ENCODE data around the gene RBPMS2. TPM values are rescaled to one million over a fixed set of nuclear protein-coding genes. Genes with fewer than 3 reads are reported as not detected.

RBPMS2 gene
- total RNA-seq, 4 donors from 2014 or later, result 0.15 to 1.8 (median 1.1) TPM; not detected in 1

- no peak overlapping the region for H3K4me3 ChIP-seq (ENCODE audit: low read depth, poor library complexity, severe bottlenecking)
- intact Hi-C loops (cut with DNase I; ENCODE audit: low total_unique reads), result no loop called here
- DNase-seq (ENCODE audit: low spot score in 2 of 2), result no peak
- TF ChIP-seq CTCF (IDR thresholded peaks at IDR 0.05), result no peak
- TF ChIP-seq POLR2A (IDR thresholded peaks at IDR 0.05), result no peak
- 87 to 89% methylated on average over 3 of the region's 3 CpGs for WGBS, 2 donors
These were observed 55.2 kb downstream of the RBPMS2 start for GRCh38 chr15:64720188-64720587.

GRCh38 chr15:64717735-64718495 is 57.5 kb downstream of the RBPMS2 start:
- no peak for DNase-seq (ENCODE audit: low spot score in 2 of 2)
- H3K4me3 ChIP-seq (ENCODE audit: low read depth, poor library complexity, severe bottlenecking), result no peak overlapping the region
- TF ChIP-seq CTCF (IDR thresholded peaks at IDR 0.05), result no peak
- no peak for TF ChIP-seq POLR2A (IDR thresholded peaks at IDR 0.05)
- intact Hi-C loops (cut with DNase I; ENCODE audit: low total_unique reads), result no loop called here
- 58 to 65% methylated on average over 18 of the region's 18 CpGs for WGBS, 2 donors

- intact Hi-C loops (cut with DNase I; ENCODE audit: low total_unique reads), result no loop called here
- WGBS, 2 donors, result 86 to 92% methylated on average over 7 of the region's 7 CpGs
- no peak for TF ChIP-seq POLR2A (IDR thresholded peaks at IDR 0.05)
- no peak for TF ChIP-seq CTCF (IDR thresholded peaks at IDR 0.05)
- no peak for DNase-seq (ENCODE audit: low spot score in 2 of 2)
- H3K4me3 ChIP-seq (ENCODE audit: low read depth, poor library complexity, severe bottlenecking), result no peak overlapping the region
These were observed 58.3 kb downstream of the RBPMS2 start for GRCh38 chr15:64717130-64717529.

- TF ChIP-seq CTCF (IDR thresholded peaks at IDR 0.05) (no peak), POLR2A (IDR thresholded peaks at IDR 0.05) (no peak)
- DNase-seq (ENCODE audit: low spot score in 2 of 2), result no peak
- intact Hi-C loops (cut with DNase I; ENCODE audit: low total_unique reads), result no loop called here
- WGBS, 2 donors, result 83 to 90% methylated on average over 2 of the region's 2 CpGs
- H3K4me3 ChIP-seq (ENCODE audit: low read depth, poor library complexity, severe bottlenecking), result no peak overlapping the region
These were observed 58.9 kb downstream of the RBPMS2 start for GRCh38 chr15:64716452-64716851.

- TF ChIP-seq CTCF (IDR thresholded peaks at IDR 0.05) (no peak), POLR2A (IDR thresholded peaks at IDR 0.05) (no peak)
- no peak for DNase-seq (ENCODE audit: low spot score in 2 of 2)
- H3K4me3 ChIP-seq (ENCODE audit: low read depth, poor library complexity, severe bottlenecking), result no peak overlapping the region
- 87 to 88% methylated on average over 6 of the region's 6 CpGs for WGBS, 2 donors
- intact Hi-C loops (cut with DNase I; ENCODE audit: low total_unique reads), result no loop called here
These were observed 61.8 kb downstream of the RBPMS2 start for GRCh38 chr15:64713592-64713991.

GRCh38 chr15:64712353-64712752 is 63.0 kb downstream of the RBPMS2 start:
- no peak overlapping the region for H3K4me3 ChIP-seq (ENCODE audit: low read depth, poor library complexity, severe bottlenecking)
- no peak for DNase-seq (ENCODE audit: low spot score in 2 of 2)
- intact Hi-C loops (cut with DNase I; ENCODE audit: low total_unique reads), result no loop called here
- no peak for TF ChIP-seq POLR2A (IDR thresholded peaks at IDR 0.05)
- no peak for TF ChIP-seq CTCF (IDR thresholded peaks at IDR 0.05)
- WGBS, 2 donors, result 78 to 81% methylated on average over 2 of the region's 2 CpGs

All from lower leg skin (tissue), 4 donors.